GM19397 (cell line): ENCODE measurements around the gene IL17B.
A peak's percentile ranks its signal among the peaks of the same experiment; 100 is the strongest.

Source experiments
- ATAC-seq: cut with Tn5 transposase; IDR thresholded peaks from one replicate; pipeline ENCODE4 v1.9.1; 2021; ENCODE audit warnings: mild to moderate bottlenecking, moderate library complexity; ENCODE audit not compliant: unreplicated experiment

The IL17B gene

GRCh38 chr5:149363358-149363757, 15.7 kb downstream of the IL17B start:
- ATAC-seq = no peak

- no peak for ATAC-seq
Measured at GRCh38 chr5:149362541-149362940, 16.6 kb downstream of the IL17B start.

GRCh38 chr5:149360272-149360671, 18.8 kb downstream of the IL17B start:
- ATAC-seq = no peak

GRCh38 chr5:149358868-149359495, 20.1 kb downstream of the IL17B start:
- no peak for ATAC-seq

GRCh38 chr5:149358294-149358651, 20.8 kb downstream of the IL17B start:
- peak; percentile 3 for ATAC-seq

GRCh38 chr5:149357370-149358293, 21.5 kb downstream of the IL17B start, which contains the start of gene PCYOX1L:
PCYOX1L (plus strand) TSS chr5:149358046; CDS start chr5:149358069, 23 bp downstream.
- peak; percentile 100 for ATAC-seq

GRCh38 chr5:149356391-149356790, 22.7 kb downstream of the IL17B start:
- ATAC-seq = no peak

GRCh38 chr5:149355688-149356087, 23.4 kb downstream of the IL17B start:
- ATAC-seq = no peak

- no peak for ATAC-seq
Measured at GRCh38 chr5:149353911-149354310, 25.2 kb downstream of the IL17B start.

- no peak for ATAC-seq
Measured at GRCh38 chr5:149352169-149352568, 26.9 kb downstream of the IL17B start.

- ATAC-seq = no peak
Measured at GRCh38 chr5:149349382-149349781, 29.7 kb downstream of the IL17B start.

GRCh38 chr5:149348518-149348917, 30.6 kb downstream of the IL17B start:
- ATAC-seq = no peak

- no peak for ATAC-seq
Measured at GRCh38 chr5:149345892-149346222, 33.2 kb downstream of the IL17B start.

- ATAC-seq = peak; percentile 96
Measured at GRCh38 chr5:149345147-149345891, 33.8 kb downstream of the IL17B start, which contains the start of gene GRPEL2. GRPEL2 (plus strand) TSS chr5:149345499; CDS start chr5:149345540, 41 bp downstream.

GRCh38 chr5:149344151-149344550, 34.9 kb downstream of the IL17B start:
- ATAC-seq = no peak

GRCh38 chr5:149341876-149342275, 37.2 kb downstream of the IL17B start:
- ATAC-seq = no peak

GRCh38 chr5:149340920-149341319, 38.2 kb downstream of the IL17B start:
- ATAC-seq = no peak

GRCh38 chr5:149338364-149338763, 40.7 kb downstream of the IL17B start:
- no peak for ATAC-seq

GRCh38 chr5:149337736-149338135, 41.4 kb downstream of the IL17B start:
- no peak for ATAC-seq

GRCh38 chr5:149333711-149334443, 45.2 kb downstream of the IL17B start:
- no peak for ATAC-seq

- ATAC-seq = no peak
Measured at GRCh38 chr5:149328177-149328576, 50.9 kb downstream of the IL17B start.
